NCI-H748 (cell line): ENCODE results near the gene EIF4G3.
"Not testable (repeated sequence)": the region's sequence is repeated elsewhere in the genome, so short reads cannot be mapped to it uniquely, and the experiment has no call there.

Source experiments
- DNase-seq: peaks from one replicate; lab custom pipeline; 2025; ENCODE audit not compliant: unreplicated experiment; lab: John Stamatoyannopoulos, UW

Gene EIF4G3

GRCh38 chr1:21069549-21069948 is 107.1 kb downstream of the EIF4G3 start:
- DNase-seq = no peak

- no peak for DNase-seq
Measured at GRCh38 chr1:21068937-21069336, 107.8 kb downstream of the EIF4G3 start.

GRCh38 chr1:21067551-21068227 is 109.0 kb downstream of the EIF4G3 start:
- no peak for DNase-seq

DNA sequence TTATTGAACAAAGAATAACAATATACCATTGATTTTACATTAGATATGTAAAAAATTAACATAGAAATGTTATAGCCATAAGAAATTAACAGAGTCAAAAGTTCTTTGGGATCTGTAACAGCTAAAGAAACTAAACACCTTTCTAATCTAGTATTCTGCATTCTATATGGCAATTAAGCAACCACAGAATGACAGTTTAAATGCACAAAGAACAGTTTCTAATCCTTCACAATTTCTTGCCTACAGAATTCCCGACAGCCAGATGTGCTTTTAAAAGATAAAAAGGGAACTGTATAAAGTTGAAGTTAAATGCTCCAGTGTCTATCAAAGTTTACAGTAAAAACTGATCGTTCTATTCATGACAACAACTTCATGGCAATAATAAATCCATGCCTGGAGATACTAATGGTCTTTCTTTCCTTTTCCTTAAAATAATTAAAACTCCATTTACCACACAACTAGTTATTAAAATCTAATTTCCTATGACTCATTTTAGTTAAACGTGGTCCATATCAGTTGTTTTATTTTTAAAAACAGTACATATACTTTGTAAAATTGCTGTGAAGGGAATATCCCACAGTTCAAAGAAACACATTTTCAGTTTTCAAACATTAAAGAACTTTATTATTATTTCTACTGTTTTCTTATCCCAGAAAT is 110.2 kb downstream of the EIF4G3 start:
- DNase-seq = no peak

GRCh38 chr1:21065851-21066250 is 110.8 kb downstream of the EIF4G3 start:
- DNase-seq = no peak

DNA sequence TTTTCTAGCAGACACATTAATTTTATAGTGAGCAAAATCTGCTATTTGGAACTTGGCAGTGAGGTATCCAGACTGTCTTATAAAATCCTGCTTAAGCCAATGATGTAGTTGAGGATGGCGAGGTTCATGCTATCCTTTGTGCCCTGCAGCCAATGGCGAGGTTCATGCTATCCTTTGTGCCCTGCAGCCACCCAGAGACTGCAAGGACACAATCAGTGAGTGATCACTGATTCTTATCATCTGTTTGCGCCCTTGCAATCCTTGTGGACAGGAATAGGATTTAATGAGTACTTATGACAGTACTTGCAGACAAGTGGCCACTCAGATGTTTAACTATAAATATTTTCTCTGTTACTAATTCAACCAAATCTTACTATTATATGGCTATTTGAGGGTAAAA is 112.6 kb downstream of the EIF4G3 start:
- no peak for DNase-seq

- DNase-seq = peak; percentile 3
Measured at GRCh38 chr1:21060523-21060922, 116.2 kb downstream of the EIF4G3 start.

GRCh38 chr1:21059021-21059420 is 117.7 kb downstream of the EIF4G3 start:
- DNase-seq = no peak

DNA sequence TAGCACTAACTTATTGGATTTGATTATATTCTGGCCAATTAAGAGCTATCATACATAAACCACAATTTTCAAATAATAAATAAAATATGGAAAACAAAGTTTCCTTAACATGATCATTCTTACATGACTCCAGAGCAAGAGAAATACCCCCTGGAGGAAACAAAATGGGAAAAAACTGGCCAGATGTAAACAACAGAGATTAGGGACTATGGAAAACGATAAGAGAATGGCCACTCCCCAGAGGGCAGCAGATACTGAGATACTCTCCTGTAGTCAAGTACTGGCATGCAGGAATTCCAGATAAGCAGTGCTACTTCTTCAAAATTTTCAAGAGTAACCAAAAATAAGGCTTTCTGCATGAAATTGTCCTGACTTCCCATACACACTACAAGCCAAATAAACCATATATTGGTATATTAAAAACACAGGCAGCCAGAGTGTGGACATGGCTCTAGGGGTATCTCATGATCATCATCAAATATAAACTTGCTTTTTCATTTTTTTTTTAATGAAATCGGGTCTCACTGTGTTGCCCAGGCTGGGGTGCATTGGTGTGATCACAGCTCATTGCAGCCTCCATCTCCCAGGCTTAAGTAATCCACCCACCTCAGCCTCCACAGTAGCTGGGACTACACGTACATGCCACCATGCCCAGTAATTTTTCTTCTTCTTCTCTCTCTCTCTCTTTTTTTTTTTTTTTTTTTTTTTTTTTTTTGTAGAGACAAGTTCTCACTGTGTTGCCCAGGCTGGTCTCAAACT is 118.5 kb downstream of the EIF4G3 start:
- no peak for DNase-seq

GRCh38 chr1:21053189-21053928 is 123.3 kb downstream of the EIF4G3 start:
- DNase-seq = not testable (repeated sequence)

GRCh38 chr1:21052034-21052433 is 124.7 kb downstream of the EIF4G3 start:
- no peak for DNase-seq

DNA sequence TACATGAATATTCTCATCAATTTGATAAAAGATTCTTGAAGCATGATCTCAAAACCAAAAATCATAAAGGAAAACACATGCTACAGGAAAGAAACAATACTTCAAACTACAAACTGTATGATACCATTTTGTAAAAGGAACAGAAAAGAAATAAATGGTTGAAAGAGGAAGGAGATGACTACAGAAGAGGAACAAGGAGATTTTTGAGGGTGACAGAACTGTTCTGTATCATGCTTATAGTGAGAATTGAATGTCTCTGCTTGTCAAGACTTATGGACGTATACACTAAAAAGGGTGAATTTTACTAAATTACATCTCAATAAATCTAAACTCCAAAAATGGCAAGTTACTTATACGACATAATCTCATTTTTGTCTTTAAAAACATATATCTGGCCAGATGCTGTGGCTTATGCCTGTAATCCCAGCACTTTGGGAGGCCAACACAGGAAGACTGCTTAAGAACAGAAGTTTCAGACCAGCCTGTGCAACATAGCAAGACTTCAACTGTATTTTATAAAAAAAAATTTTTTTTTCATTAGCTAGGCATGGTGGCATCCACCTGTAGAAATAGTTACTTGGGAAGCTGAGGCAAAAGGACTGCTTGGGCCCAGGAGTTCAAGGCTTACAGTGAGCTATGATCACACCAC is 125.4 kb downstream of the EIF4G3 start:
- no peak for DNase-seq

DNA sequence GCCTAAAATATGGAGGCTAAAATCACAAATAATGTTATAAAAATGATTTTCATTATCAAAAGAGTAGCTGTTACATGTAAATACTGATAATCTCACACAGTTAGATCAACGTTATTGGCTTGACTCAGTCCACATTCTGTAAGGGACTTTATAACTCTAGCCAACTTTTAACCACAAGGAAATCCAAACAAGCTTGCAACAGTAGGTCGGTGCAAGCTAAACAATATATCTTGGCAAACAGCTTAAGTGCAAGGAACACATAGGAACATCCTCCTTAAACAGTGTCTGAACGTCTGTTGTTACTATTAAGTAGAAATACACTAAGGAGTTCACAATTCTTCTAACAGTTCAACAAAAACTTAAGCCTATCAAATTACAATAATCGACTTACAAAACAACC is 126.7 kb downstream of the EIF4G3 start:
- DNase-seq = no peak

DNA sequence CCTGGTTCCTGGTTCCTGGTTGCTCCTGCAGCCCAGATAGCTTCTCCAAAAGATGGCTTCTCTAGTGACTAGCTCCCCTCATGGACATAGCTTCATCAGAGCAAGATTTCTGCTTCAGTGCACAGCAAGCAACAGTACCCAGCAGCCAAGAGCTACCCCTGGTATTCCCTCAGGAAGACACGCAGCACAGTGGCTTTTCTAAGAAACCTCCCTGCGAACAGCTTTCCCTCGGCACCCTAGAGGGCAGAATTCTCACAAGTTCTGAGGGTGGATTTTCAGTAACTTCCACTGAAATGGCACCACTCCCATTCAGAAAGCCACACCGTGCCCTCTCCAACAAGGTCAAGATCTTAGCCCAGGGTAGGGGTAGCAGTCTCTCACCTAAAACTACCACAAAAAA is 128.2 kb downstream of the EIF4G3 start:
- DNase-seq = no peak

DNA sequence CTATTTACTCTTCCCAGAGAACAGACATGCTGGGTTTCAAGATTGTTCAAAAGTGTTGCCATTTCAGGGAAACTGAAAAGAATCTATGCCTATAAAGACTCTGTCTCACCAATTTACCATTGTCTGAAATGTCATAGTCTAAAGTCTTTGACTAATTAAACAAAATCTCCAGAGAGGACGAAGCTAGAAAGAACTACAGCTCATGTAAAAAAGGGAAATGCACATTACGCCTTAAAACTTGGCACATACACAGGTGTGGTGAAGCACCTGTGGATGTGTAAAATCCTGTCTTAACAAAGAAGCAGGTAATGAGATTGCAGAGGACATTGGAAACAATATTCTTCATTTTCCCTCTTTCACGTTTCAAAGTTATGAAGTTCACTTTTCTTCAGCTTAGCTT is 130.6 kb downstream of the EIF4G3 start:
- no peak for DNase-seq

DNA sequence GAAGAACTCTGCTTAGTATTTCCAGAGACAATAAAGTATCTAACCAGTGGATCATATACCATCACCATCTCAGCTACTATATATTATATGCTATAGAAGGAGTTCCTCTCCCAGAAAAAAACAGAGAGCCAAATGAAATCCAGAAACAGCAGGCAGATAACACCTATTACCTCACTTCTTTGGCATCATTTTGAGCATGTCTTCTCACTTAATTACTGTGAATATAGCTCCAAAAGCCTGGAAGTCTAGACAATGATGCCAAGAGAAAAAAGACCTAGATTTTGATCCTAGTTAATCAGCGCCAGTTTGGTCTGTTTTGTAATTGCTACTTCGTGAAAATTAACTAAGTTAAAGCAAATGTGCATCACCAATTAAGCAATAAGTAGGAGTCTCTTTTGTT is 131.3 kb downstream of the EIF4G3 start:
- no peak for DNase-seq

GRCh38 chr1:21042929-21043605 is 133.6 kb downstream of the EIF4G3 start:
- DNase-seq = no peak

DNA sequence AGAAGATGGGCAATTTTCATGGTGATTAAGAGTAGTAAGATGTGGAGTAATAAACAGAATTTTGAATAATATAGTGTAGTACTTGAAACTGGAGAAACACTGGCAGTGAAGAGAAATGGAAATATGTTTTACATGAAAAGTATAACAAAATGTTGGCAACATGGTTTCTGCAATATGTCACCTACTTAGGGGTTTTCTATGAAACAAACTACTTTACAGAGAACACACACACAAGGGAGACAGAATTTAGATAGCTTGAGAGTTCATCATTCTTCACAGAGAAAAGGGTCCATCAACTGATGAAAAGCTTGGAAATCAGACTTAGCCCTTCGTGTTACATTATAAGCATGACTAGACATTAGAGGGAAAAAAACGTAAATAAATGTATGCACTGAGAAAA is 135.2 kb downstream of the EIF4G3 start:
- no peak for DNase-seq

DNA sequence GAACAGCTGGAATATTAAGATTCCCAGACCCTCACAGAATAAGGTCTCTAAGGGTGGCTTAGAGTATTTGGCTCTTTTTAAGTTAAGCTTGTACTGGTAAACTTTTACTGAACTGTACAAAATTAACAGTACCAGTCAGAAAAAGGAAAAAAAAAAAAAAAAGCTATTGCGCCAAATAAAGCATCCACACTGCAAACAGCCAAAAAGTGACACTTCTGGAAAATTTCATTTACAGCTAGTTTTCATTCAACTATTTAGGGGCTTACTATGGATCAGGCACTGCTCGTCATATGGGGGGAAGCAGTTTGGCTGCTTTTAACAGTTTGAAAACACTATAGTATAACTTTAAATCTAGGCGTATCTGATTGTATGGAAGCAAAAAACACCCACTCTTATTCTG is 139.6 kb downstream of the EIF4G3 start:
- no peak for DNase-seq

DNA sequence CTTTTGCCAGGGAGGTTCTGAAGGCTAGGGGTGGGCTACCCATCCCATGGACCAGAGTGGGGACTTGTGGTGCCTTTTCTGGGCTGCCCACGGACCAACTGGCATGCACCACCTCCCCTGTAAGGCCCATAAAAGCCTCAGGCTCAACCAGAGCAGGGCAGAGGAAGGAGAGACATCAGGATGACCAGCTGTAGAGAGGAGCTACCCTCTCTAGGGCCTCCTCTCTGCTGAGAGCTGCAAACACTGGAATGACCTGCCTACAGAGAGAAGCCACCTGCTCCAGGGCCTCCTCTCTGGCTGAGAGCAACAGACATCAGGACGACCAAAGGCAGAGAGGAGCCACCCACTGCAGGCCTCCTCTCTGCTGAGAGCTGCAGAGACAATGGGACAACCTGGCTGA is 140.9 kb downstream of the EIF4G3 start:
- no peak for DNase-seq
